Smooth muscle cell (in vitro differentiated cells): ENCODE data around the gene LIN7B. TPM values are rescaled to one million over a fixed set of nuclear protein-coding genes. Genes with fewer than 3 reads are reported as not detected.

Experiments used
- DNase-seq: peaks from one replicate; lab custom pipeline; 2025; ENCODE audit not compliant: unreplicated experiment; lab: John Stamatoyannopoulos, UW
- H2AFZ ChIP-seq: fragments of 200-600 bp; sonication (generic); 2 replicates; pipeline ENCODE4 v1.6.0; 2016; ENCODE audit warnings: antibody characterized with exemption, low read depth, mild to moderate bottlenecking
- H3F3A ChIP-seq: fragments of 200-600 bp; sonication (generic); 2 replicates; pipeline ENCODE4 v1.6.0; 2017; ENCODE audit warnings: antibody characterized with exemption, low read depth
- H3K27ac ChIP-seq: fragments of 200-600 bp; sonication (generic); 2 replicates; pipeline ENCODE4 v1.5.1; 2016; ENCODE audit warnings: low read depth, mild to moderate bottlenecking
- H3K27me3 ChIP-seq: fragments of 200-600 bp; sonication (generic); 2 replicates; pipeline ENCODE4 v1.6.1; 2016; ENCODE audit warnings: low read depth, mild to moderate bottlenecking
- H3K36me3 ChIP-seq: fragments of 200-600 bp; sonication (generic); 2 replicates; pipeline ENCODE4 v1.5.1; 2016; ENCODE audit warnings: low read depth
- H3K4me1 ChIP-seq: fragments of 200-600 bp; sonication (generic); 2 replicates; pipeline ENCODE4 v1.5.1; 2016; ENCODE audit warnings: low read depth
- H3K4me2 ChIP-seq: fragments of 200-600 bp; sonication (generic); 2 replicates; pipeline ENCODE4 v1.6.0; 2016; ENCODE audit warnings: mild to moderate bottlenecking
- H3K4me3 ChIP-seq: fragments of 200-600 bp; sonication (generic); 2 replicates; pipeline ENCODE4 v1.5.1; 2016; ENCODE audit warnings: mild to moderate bottlenecking
- H3K79me2 ChIP-seq: fragments of 200-600 bp; sonication (generic); 2 replicates; pipeline ENCODE4 v1.6.0; 2016; ENCODE audit warnings: low read depth, mild to moderate bottlenecking
- H3K9ac ChIP-seq: fragments of 200-600 bp; sonication (generic); 2 replicates; pipeline ENCODE4 v1.6.0; 2016; ENCODE audit warnings: low read depth
- H3K9me3 ChIP-seq: fragments of 200-600 bp; sonication (generic); replicated peaks from 2 replicates; pipeline ENCODE4 v1.5.1; 2016; ENCODE audit warnings: low read depth
- H4K20me1 ChIP-seq: fragments of 200-600 bp; sonication (generic); 2 replicates; pipeline ENCODE4 v1.6.0; 2016; ENCODE audit warnings: low read depth
- CTCF ChIP-seq: fragments of 200-600 bp; sonication (generic); IDR thresholded peaks from 2 replicates; pipeline ENCODE4 v1.5.1; 2017; ENCODE audit warnings: borderline replicate concordance, mild to moderate bottlenecking, antibody characterized with exemption; ENCODE audit not compliant: insufficient read depth, poor library complexity, severe bottlenecking
- WGBS: methylation state at CpG from one replicate; pipeline ENCODE4 v1.1.7; 2016; ENCODE audit warnings: low lambda C conversion rate; 5-methylcytosine and 5-hydroxymethylcytosine counted together
- polyA plus RNA-seq: library from polyadenylated mRNA; unstranded; fragments of >200 nt; fragmentation: Nextera tagmentation; extraction: Ambion mirVana; gene quantifications from 2 replicates; pipeline ENCODE4 v1.2.1, GENCODE V29; 2016
- total RNA-seq: library from RNA; depleted of rRNA; stranded (reverse); fragments of >200 nt; gene quantifications from 2 replicates; pipeline ENCODE4 v1.2.3, GENCODE V29; 2014

Gene LIN7B
- total and polyA plus RNA-seq, 2 experiments from 2014 or later: 11.7 to 24.7 TPM

- Histone ChIP-seq H3K9ac (no peak overlapping the region), H3K27ac (no peak overlapping the region), H3K27me3 (no peaks in the 10 kb centered on the region), H3K4me3 (no peak overlapping the region), H3K4me2 (no peak overlapping the region), H3F3A (peaks cover 6% of the 10 kb centered on the region), H3K9me3 (no peaks in the 10 kb centered on the region), H3K79me2 (peaks cover 11% of the 10 kb centered on the region), H3K36me3 (no peaks in the 10 kb centered on the region), H2AFZ (no peak overlapping the region), H4K20me1 (no peaks in the 10 kb centered on the region), H3K4me1 (peaks cover 15% of the 10 kb centered on the region)
- no peak for TF ChIP-seq CTCF
- no peak for DNase-seq
- whole genome bisulfite sequencing: 97% methylated on average over 6 of the region's 6 CpGs
Observed at GRCh38 chr19:49154279-49154678, 40.1 kb downstream of the LIN7B start.

- Histone ChIP-seq H3K79me2 (peaks cover 11% of the 10 kb centered on the region), H3K9me3 (no peaks in the 10 kb centered on the region), H3K9ac (no peak within 1 kb of the TSS), H3K27me3 (no peaks in the 10 kb centered on the region), H3K4me3 (no peak within 1 kb of the TSS), H3K4me1 (peaks cover 15% of the 10 kb centered on the region), H3K36me3 (no peaks in the 10 kb centered on the region), H4K20me1 (peaks cover 7% of the 10 kb centered on the region), H3K27ac (no peak within 1 kb of the TSS), H2AFZ (no peak within 1 kb of the TSS), H3F3A (peaks cover 6% of the 10 kb centered on the region), H3K4me2 (no peak within 1 kb of the TSS)
- 80% methylated on average over 17 of the region's 19 CpGs for WGBS
- DNase-seq: no peak
- no peak for TF ChIP-seq CTCF
Observed at GRCh38 chr19:49155005-49155819, 41.0 kb downstream of the LIN7B start, which contains the start of gene HRC. Gene HRC, minus strand, starts transcription at chr19:49155396. Its CDS starts 159 bp downstream, at chr19:49155237.

- Histone ChIP-seq H4K20me1 (peaks cover 12% of the 10 kb centered on the region), H3K4me3 (no peak overlapping the region), H3K27ac (no peak overlapping the region), H3K27me3 (no peaks in the 10 kb centered on the region), H3K4me1 (peaks cover 12% of the 10 kb centered on the region), H3K36me3 (no peaks in the 10 kb centered on the region), H3K79me2 (peaks cover 11% of the 10 kb centered on the region), H3K9me3 (no peaks in the 10 kb centered on the region), H3F3A (peaks cover 6% of the 10 kb centered on the region), H3K4me2 (no peak overlapping the region), H3K9ac (no peak overlapping the region), H2AFZ (no peak overlapping the region)
- 35% methylated on average over 4 of the region's 4 CpGs for WGBS
- no peak for DNase-seq
- TF ChIP-seq CTCF: no peak
Observed at GRCh38 chr19:49155820-49156346, 41.7 kb downstream of the LIN7B start.
